ENCODE results near the gene METTL9.
"Not testable (repeated sequence)": the region's sequence is repeated elsewhere in the genome, so short reads cannot be mapped to it uniquely, and the experiment has no call there.

DNA sequence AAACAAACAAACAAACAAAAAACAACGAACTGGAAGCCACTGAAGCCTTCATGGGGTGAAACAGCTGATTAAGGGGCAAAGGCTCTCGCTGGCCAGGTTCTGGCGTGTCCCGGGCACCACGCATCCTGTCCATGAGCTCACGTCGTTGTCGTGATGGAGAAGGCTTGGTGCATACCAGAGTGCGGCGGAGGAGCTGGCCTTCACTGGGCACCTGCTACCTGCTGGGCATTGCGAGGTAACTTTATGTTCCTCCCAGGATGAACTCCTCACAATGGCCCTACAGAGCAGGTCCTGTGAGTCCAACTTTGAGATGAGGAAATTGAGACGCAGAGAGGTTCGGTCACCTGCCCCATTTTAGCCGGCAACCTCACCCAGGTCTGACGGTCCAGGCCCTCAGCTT lies 43.8 kb upstream of the METTL9 start:
- TF ChIP-seq, protein P1, sequence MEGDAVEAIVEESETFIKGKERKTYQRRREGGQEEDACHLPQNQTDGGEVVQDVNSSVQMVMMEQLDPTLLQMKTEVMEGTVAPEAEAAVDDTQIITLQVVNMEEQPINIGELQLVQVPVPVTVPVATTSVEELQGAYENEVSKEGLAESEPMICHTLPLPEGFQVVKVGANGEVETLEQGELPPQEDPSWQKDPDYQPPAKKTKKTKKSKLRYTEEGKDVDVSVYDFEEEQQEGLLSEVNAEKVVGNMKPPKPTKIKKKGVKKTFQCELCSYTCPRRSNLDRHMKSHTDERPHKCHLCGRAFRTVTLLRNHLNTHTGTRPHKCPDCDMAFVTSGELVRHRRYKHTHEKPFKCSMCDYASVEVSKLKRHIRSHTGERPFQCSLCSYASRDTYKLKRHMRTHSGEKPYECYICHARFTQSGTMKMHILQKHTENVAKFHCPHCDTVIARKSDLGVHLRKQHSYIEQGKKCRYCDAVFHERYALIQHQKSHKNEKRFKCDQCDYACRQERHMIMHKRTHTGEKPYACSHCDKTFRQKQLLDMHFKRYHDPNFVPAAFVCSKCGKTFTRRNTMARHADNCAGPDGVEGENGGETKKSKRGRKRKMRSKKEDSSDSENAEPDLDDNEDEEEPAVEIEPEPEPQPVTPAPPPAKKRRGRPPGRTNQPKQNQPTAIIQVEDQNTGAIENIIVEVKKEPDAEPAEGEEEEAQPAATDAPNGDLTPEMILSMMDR (IDR thresholded peaks at IDR 0.05; ENCODE audit: low read depth, low read length): not testable (repeated sequence)
- TF ChIP-seq, protein P2, sequence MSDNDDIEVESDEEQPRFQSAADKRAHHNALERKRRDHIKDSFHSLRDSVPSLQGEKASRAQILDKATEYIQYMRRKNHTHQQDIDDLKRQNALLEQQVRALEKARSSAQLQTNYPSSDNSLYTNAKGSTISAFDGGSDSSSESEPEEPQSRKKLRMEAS (IDR thresholded peaks at IDR 0.05; ENCODE audit: low read depth, low read length): not testable (repeated sequence)
- not testable (repeated sequence) for TF ChIP-seq POLR2A (IDR thresholded peaks at IDR 0.05; ENCODE audit: extremely low read depth, insufficient read length)
